SJSA1 (cell line): Measurements from ENCODE around the gene NMUR2. TPM values are rescaled to one million over a fixed set of nuclear protein-coding genes. Genes with fewer than 3 reads are reported as not detected.

Source experiments
- DNase-seq, 2 experiments: peaks; one replicate each; pipeline ENCODE4 v3.0.0-alpha.2; 2015 to 2020; ENCODE audit warnings: low spot score in 2 of 2, low read depth in 1 of 2
- H3K27ac ChIP-seq: fragments of 250-450 bp; sonication (Bioruptor Pico); 2 replicates; pipeline ENCODE4 v1.5.1; 2020; ENCODE audit warnings: mild to moderate bottlenecking, moderate library complexity
- H3K27me3 ChIP-seq: fragments of 250-450 bp; sonication (Bioruptor Pico); replicated peaks from 2 replicates; pipeline ENCODE4 v1.5.1; 2020; ENCODE audit warnings: mild to moderate bottlenecking, moderate library complexity
- H3K36me3 ChIP-seq: fragments of 250-450 bp; sonication (Bioruptor Pico); 2 replicates; pipeline ENCODE4 v1.5.1; 2020; ENCODE audit warnings: mild to moderate bottlenecking
- H3K4me1 ChIP-seq: fragments of 250-450 bp; sonication (Bioruptor Pico); replicated peaks from 2 replicates; pipeline ENCODE4 v1.6.1; 2021; ENCODE audit warnings: mild to moderate bottlenecking
- H3K4me3 ChIP-seq: fragments of 250-450 bp; sonication (Bioruptor Pico); 2 replicates; pipeline ENCODE4 v1.5.1; 2020; ENCODE audit warnings: mild to moderate bottlenecking
- H3K9me3 ChIP-seq: fragments of 250-450 bp; sonication (Bioruptor Pico); replicated peaks from 2 replicates; pipeline ENCODE4 v1.5.1; 2020; ENCODE audit warnings: mild to moderate bottlenecking
- total RNA-seq: library from RNA; depleted of rRNA; stranded (reverse); fragments of >200 nt; shearing (Covaris generic); gene quantifications from 2 replicates; pipeline ENCODE4 v1.2.3, GENCODE V29; 2014

Gene NMUR2
- total RNA-seq, 1 experiment from 2014 or later, result not detected

- no peak overlapping the region for H3K27ac ChIP-seq
- no peaks in the 10 kb centered on the region for H3K27me3 ChIP-seq
- DNase-seq, result no peak
- no peaks in the 10 kb centered on the region for H3K36me3 ChIP-seq
- H3K9me3 ChIP-seq, result no peaks in the 10 kb centered on the region; the same call in 1 of the 2 replicates
- no peaks in the 10 kb centered on the region for H3K4me1 ChIP-seq
- no peak overlapping the region for H3K4me3 ChIP-seq
Observed at GRCh38 chr5:152389208-152389849, 15.8 kb downstream of the NMUR2 start.

GRCh38 chr5:152388610-152389009 is 16.5 kb downstream of the NMUR2 start:
- Histone ChIP-seq H3K27me3 (no peaks in the 10 kb centered on the region), H3K4me3 (no peak overlapping the region), H3K36me3 (no peaks in the 10 kb centered on the region), H3K9me3 (no peaks in the 10 kb centered on the region; the same call in 1 of the 2 replicates), H3K4me1 (no peaks in the 10 kb centered on the region), H3K27ac (no peak overlapping the region)
- no peak for DNase-seq

DNA sequence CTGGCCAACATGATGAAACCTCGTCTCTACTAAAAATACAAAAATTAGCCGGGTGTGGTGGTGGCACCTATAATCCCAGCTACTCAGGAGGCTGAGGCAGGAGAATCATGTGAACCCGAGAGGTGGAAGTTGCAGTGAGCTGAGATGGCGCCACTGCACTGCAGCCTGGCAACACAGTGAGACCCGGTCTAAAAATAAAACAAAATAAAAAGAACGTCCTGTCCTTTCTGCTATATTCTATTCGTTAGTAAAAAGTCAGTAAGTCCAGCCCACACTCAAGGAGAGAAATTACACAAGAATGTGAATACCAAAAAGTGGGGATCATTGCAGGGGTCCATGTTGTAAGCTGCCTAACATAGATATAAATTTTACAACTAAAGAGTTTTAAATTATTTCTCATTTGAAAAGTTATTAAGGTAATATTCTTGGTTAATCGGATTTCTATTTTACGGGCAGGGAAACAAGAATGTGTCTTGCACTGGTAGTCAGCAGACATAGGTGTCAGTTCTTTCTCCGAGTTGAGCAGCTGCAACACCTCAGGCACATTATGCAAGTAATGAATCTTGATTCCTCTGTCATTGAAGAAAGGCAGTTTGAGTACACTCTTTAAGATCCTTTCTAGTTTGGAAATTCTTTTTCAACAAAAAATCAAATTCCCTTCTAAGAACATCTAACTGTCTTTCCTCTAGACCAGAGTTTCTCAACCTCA is 24.5 kb downstream of the NMUR2 start:
- no peak for DNase-seq
- Histone ChIP-seq H3K4me3 (no peak overlapping the region), H3K9me3 (no peaks in the 10 kb centered on the region), H3K36me3 (no peaks in the 10 kb centered on the region), H3K4me1 (no peaks in the 10 kb centered on the region), H3K27me3 (no peaks in the 10 kb centered on the region), H3K27ac (no peak overlapping the region)

DNA sequence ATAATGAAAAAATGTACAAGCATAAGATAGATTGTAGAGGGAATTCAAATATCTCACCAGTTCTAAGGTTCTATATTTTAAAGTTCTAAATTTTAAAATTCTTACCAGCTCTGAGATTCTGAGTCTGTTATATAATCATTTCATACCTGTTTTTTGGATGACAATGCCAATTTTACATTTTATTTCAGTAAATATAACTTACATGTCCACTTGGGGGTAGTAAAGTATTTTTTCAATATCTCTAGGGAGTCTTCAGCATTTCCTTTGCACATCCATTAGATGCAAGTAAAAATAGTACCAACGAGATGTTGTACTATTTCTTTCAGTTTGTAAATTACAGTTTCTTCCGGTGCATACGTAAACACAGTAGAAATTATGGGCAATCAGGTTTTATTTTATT is 25.7 kb downstream of the NMUR2 start:
- Histone ChIP-seq H3K27me3 (no peaks in the 10 kb centered on the region), H3K9me3 (no peaks in the 10 kb centered on the region), H3K27ac (no peak overlapping the region), H3K36me3 (no peaks in the 10 kb centered on the region), H3K4me1 (no peaks in the 10 kb centered on the region), H3K4me3 (no peak overlapping the region)
- no peak for DNase-seq

GRCh38 chr5:152378730-152379129 is 26.3 kb downstream of the NMUR2 start:
- Histone ChIP-seq H3K27ac (no peak overlapping the region), H3K36me3 (no peaks in the 10 kb centered on the region), H3K27me3 (no peaks in the 10 kb centered on the region), H3K4me3 (no peak overlapping the region), H3K9me3 (no peaks in the 10 kb centered on the region), H3K4me1 (no peaks in the 10 kb centered on the region)
- no peak for DNase-seq

DNA sequence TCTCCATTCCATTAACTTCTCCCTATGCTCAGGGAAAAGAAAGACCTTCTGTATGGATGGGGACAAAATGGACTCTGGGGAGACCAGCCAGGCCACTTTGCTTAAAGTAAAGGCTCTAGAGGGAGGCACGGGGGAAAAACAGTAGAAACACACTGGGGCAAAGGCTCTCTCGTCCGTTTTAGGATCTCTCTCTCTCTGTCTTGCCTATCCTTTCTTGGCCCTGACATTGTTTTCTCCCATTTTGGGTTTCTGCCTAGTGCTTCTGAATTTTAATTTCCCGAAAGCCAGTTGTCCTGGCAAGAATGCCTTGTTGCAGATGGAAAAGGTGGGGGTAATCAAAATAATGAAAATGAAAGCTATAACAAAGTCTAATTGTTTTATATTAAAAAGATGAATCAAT is 28.2 kb downstream of the NMUR2 start:
- DNase-seq, result no peak
- Histone ChIP-seq H3K27ac (no peak overlapping the region), H3K9me3 (no peaks in the 10 kb centered on the region), H3K4me1 (no peaks in the 10 kb centered on the region), H3K36me3 (no peaks in the 10 kb centered on the region), H3K27me3 (no peaks in the 10 kb centered on the region), H3K4me3 (no peak overlapping the region)

GRCh38 chr5:152374711-152375275 is 30.3 kb downstream of the NMUR2 start:
- Histone ChIP-seq H3K9me3 (no peaks in the 10 kb centered on the region), H3K27ac (no peak overlapping the region), H3K4me3 (no peak overlapping the region), H3K4me1 (no peaks in the 10 kb centered on the region), H3K27me3 (no peaks in the 10 kb centered on the region), H3K36me3 (no peaks in the 10 kb centered on the region)
- DNase-seq, result no peak

GRCh38 chr5:152372875-152373274 is 32.2 kb downstream of the NMUR2 start:
- no peaks in the 10 kb centered on the region for H3K27me3 ChIP-seq
- H3K27ac ChIP-seq, result no peak overlapping the region
- H3K36me3 ChIP-seq, result no peaks in the 10 kb centered on the region
- no peaks in the 10 kb centered on the region for H3K9me3 ChIP-seq
- no peak overlapping the region for H3K4me3 ChIP-seq
- no peak for DNase-seq
- H3K4me1 ChIP-seq, result no peaks in the 10 kb centered on the region

DNA sequence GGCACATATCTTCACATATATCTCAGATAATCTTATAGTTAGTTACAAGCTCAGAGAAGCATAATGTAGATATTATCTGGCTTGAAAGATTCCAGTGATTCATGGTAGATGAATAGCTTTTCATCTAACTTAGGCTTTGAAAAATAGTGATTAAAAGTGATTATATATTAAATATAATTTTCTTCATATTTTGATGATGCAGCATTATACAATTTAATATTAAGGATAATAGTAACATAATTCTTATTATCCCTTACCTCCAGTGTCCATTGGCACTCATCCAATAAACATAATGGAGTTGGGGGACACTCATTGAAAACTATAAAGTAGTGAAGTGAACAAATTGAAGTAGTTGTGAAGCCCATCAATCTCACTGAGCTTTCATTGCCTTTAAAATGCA is 35.8 kb downstream of the NMUR2 start:
- Histone ChIP-seq H3K36me3 (no peaks in the 10 kb centered on the region), H3K4me3 (no peak overlapping the region), H3K27me3 (no peaks in the 10 kb centered on the region), H3K27ac (no peak overlapping the region), H3K9me3 (no peaks in the 10 kb centered on the region), H3K4me1 (no peaks in the 10 kb centered on the region)
- no peak for DNase-seq

DNA sequence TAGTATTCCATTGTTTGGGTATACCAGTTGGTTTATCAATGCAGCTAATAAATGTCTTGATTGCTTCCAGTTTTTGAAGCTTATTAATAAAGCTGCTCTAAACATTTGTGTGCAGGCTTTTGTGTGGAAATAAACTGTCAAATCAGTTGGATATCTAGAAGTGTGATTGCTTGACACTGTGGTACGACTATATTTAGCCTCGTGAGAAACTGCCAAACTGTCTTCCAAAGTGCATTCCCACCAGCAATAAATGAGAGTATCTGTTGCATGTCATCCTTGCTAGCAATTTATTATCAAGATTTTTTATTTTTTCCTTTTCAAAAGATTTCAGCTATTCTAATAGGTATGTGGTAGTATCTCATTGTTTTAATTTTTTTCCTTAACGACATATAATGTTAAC is 37.5 kb downstream of the NMUR2 start:
- H3K4me3 ChIP-seq, result no peak overlapping the region
- DNase-seq, result no peak
- no peak overlapping the region for H3K27ac ChIP-seq
- H3K9me3 ChIP-seq, result no peaks in the 10 kb centered on the region
- H3K4me1 ChIP-seq, result no peaks in the 10 kb centered on the region
- no peaks in the 10 kb centered on the region for H3K36me3 ChIP-seq
- H3K27me3 ChIP-seq, result no peaks in the 10 kb centered on the region

DNA sequence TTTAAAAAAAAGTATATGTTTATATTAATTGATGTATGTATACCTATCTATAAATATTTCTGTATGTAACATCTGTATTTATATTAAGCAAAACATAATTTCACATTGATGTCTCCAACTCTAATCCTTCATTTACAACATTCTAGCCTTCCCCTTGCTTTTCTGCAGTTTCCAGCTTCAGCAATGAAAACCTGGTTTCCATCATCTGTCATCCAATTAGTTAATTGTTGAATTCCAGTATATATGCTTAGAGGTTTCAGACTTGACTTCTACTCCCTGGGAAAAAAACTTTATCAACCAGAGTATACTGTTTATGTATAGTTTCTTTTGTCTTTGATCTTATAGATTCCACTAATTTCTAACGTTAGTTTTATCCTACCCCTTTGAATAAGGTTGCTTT is 38.4 kb downstream of the NMUR2 start:
- H3K9me3 ChIP-seq, result no peaks in the 10 kb centered on the region

DNA sequence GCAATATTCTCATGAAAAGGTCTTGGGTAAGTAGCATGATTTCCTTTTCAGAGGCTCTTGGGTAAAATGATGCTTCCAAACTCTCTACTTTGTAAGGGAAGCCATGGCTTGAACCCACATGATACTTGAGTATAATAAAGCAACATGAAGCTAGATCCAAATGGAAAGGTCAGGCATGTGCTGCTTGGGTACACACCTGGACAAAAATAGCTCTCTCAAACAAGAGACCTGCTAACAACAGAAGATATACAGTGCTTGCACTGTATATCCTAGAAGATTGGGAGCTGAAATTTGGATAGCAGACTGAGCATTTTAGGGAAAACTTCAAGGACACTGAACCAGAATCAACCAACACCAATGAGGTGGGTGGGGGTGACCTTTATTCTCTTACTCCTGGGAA is 40.2 kb downstream of the NMUR2 start:
- H3K27ac ChIP-seq, result no peak overlapping the region
- H3K9me3 ChIP-seq, result no peaks in the 10 kb centered on the region
- no peaks in the 10 kb centered on the region for H3K4me1 ChIP-seq
- no peaks in the 10 kb centered on the region for H3K27me3 ChIP-seq
- no peak overlapping the region for H3K4me3 ChIP-seq
- DNase-seq, result no peak
- no peaks in the 10 kb centered on the region for H3K36me3 ChIP-seq

More for the DNA sequence above, 38.4 kb downstream of the NMUR2 start:
- Histone ChIP-seq H3K36me3 (no peaks in the 10 kb centered on the region), H3K27me3 (no peaks in the 10 kb centered on the region), H3K4me1 (no peaks in the 10 kb centered on the region), H3K4me3 (no peak overlapping the region), H3K27ac (no peak overlapping the region)
- no peak for DNase-seq

DNA sequence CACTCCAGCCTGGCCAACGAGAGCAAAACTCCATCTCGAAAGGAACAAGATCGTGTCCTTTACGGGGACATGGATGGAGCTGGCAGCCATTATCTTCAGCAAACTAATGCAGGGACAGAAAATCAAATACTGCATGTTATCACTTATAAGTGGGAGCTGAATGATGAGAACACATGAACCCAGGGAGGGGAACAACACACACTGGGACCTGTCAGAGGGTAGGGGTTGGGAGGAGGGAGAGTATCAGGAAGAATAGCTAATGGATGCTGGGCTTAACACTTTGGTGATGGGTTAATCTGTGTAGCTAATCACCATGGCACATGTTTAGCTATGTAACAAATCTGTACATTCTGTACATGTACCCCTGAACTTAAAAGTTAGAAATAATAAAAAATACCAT is 40.9 kb downstream of the NMUR2 start:
- H3K27ac ChIP-seq, result no peak overlapping the region
- no peak for DNase-seq
- no peaks in the 10 kb centered on the region for H3K27me3 ChIP-seq
- H3K4me3 ChIP-seq, result no peak overlapping the region
- H3K4me1 ChIP-seq, result no peaks in the 10 kb centered on the region
- H3K9me3 ChIP-seq, result no peaks in the 10 kb centered on the region
- H3K36me3 ChIP-seq, result no peaks in the 10 kb centered on the region

DNA sequence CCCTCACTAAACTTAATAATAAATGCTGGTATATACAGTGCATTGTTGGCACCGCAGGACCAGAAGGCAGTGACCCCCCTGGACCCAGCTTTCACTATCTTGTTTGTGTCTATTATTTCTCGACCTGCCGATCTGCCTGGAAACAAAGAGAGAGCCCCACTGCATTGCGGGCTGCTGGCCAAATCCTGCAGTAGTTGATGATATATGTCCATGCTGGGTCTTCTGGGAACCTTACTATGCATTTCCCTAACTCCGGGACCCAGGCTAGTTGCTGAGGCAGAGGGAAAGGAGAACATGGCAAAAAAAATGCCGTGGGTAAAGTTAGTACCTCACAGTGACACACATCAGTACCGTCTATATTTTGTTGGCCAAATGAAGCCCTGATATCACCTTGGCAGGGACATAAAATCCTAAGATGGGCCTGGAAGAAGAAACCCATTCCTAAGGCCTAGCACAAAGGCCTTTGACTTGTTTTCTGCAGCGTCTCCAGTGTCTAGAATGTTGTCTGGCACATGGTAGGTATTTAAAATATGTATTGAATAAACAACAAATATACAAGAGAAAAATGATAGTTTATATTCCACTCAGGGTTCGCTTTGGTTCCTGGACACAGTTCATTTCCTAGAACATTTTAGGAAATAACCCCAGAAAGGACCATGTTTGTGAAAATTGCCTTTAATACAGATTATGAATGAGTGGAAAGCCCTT is 46.1 kb downstream of the NMUR2 start:
- no peak for DNase-seq
- Histone ChIP-seq H3K4me3 (no peak overlapping the region), H3K4me1 (no peaks in the 10 kb centered on the region), H3K27ac (no peak overlapping the region), H3K27me3 (no peaks in the 10 kb centered on the region; the same call in 1 of the 2 replicates), H3K36me3 (no peaks in the 10 kb centered on the region), H3K9me3 (no peaks in the 10 kb centered on the region)
